Transverse colon (tissue), 3 donors: ENCODE measurements around the gene DPAGT1.

Source experiments
- POLR2A ChIP-seq: fragments of 450-650 bp; IDR thresholded peaks from one replicate; pipeline ENCODE4 v1.6.1; 2016; ENCODE audit warnings: antibody characterized with exemption, mild to moderate bottlenecking, moderate library complexity
- TF ChIP-seq, protein P1 (sequence below), 5 experiments: fragments of 200-600 bp in 3 of 5; fragments of 450-650 bp in 2 of 5; sonication (generic) in 3 of 5; IDR thresholded peaks; 1 replicate in 2 of 5; 2 replicates in 3 of 5; pipeline ENCODE4 v1.5.1; 2016 to 2017; ENCODE audit warnings: antibody characterized with exemption in 5 of 5, inconsistent platforms in 3 of 5, mild to moderate bottlenecking in 2 of 5, moderate library complexity in 1 of 5

DNA sequence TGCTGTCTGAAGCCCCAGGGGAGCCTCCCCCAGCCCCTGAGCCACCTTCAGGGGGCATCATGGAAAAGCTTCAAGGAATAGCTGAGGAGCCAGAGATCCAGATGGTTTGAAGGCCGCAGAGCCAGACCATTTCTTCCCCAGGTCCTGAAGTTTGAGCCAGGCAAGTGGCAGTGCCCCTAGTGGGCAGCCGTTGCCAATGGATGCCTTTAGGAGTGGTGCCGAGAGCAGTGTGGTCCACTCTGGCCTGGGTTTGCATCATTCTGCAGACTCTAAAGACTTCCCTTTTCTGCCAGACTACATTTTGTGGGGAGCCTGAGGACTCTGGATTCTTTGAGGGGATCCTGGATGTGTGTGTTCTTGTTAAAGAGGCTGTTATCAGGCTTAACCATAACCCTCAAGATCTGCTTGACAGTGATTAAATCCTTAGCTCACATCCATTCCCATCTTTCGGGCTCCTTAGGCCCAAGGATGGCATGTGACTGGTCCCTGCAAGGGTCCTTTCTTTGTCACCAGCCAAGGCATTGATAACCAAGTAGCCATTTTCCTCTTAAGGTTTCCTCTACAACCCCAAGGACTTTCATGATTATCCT, 32.8 kb upstream of the DPAGT1 start:
- TF ChIP-seq, protein P1, sequence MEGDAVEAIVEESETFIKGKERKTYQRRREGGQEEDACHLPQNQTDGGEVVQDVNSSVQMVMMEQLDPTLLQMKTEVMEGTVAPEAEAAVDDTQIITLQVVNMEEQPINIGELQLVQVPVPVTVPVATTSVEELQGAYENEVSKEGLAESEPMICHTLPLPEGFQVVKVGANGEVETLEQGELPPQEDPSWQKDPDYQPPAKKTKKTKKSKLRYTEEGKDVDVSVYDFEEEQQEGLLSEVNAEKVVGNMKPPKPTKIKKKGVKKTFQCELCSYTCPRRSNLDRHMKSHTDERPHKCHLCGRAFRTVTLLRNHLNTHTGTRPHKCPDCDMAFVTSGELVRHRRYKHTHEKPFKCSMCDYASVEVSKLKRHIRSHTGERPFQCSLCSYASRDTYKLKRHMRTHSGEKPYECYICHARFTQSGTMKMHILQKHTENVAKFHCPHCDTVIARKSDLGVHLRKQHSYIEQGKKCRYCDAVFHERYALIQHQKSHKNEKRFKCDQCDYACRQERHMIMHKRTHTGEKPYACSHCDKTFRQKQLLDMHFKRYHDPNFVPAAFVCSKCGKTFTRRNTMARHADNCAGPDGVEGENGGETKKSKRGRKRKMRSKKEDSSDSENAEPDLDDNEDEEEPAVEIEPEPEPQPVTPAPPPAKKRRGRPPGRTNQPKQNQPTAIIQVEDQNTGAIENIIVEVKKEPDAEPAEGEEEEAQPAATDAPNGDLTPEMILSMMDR (IDR thresholded peaks at IDR 0.05), result peak; percentile 38 to 53 (median 48)
- no peak for TF ChIP-seq POLR2A
